Vagina (tissue), 2 donors: ENCODE results near the gene ZCWPW1.

Source experiments
- CTCF ChIP-seq, 3 experiments: fragments of 450-650 bp in 2 of 3; fragments of 200-600 bp in 1 of 3; sonication (generic) in 1 of 3; IDR thresholded peaks; one replicate each; pipeline ENCODE4 v1.5.1; 2017 to 2019; ENCODE audit warnings: antibody characterized with exemption in 3 of 3, mild to moderate bottlenecking in 2 of 3, moderate library complexity in 2 of 3
- POLR2A ChIP-seq, 2 donors: fragments of 450-650 bp; IDR thresholded peaks; one replicate each; pipeline ENCODE4 v1.6.1; 2017; ENCODE audit warnings: antibody characterized with exemption in 2 of 2, mild to moderate bottlenecking in 2 of 2, moderate library complexity in 2 of 2
- POLR2AphosphoS5 ChIP-seq, 2 donors: sonication (generic); formaldehyde crosslinking; IDR thresholded peaks; one replicate each; pipeline ENCODE4 v1.9.0; 2017; ENCODE audit warnings: antibody characterized with exemption in 2 of 2, mild to moderate bottlenecking in 2 of 2, low read depth in 1 of 2; ENCODE audit not compliant: insufficient read depth in 1 of 2

- TF ChIP-seq CTCF (IDR thresholded peaks at IDR 0.05) (no peak), POLR2A (IDR thresholded peaks at IDR 0.05) (no peak), POLR2AphosphoS5 (IDR thresholded peaks at IDR 0.05; ENCODE audit: insufficient read depth in 1 of 2, low read depth in 1 of 2) (no peak)
Observed at GRCh38 chr7:100357131-100357561, 71.4 kb downstream of the ZCWPW1 start.
